HepG2 (cell line): ENCODE data around the gene ATG13. TPM values are rescaled to one million over a fixed set of nuclear protein-coding genes. Genes with fewer than 3 reads are reported as not detected.

Experiments used
- HDAC2 ChIP-seq: sonication (generic); formaldehyde crosslinking; IDR thresholded peaks from 2 replicates; pipeline ENCODE4 v1.4.0; 2020; ENCODE audit warnings: missing genetic modification reagents
- MIER3 ChIP-seq: IDR thresholded peaks from 2 replicates; pipeline ENCODE4 v1.6.1; 2016; ENCODE audit warnings: missing compliant biosample characterization, borderline replicate concordance
- NFYB ChIP-seq: sonication (generic); formaldehyde crosslinking; IDR thresholded peaks from 2 replicates; pipeline ENCODE4 v1.4.0; 2020; ENCODE audit warnings: missing genetic modification reagents
- SMYD3 ChIP-seq: sonication (generic); formaldehyde crosslinking; IDR thresholded peaks from 2 replicates; pipeline ENCODE4 v1.8.1; 2023; ENCODE audit warnings: mild to moderate bottlenecking, missing genetic modification reagents
- TGIF2 ChIP-seq: IDR thresholded peaks from 2 replicates; pipeline ENCODE4 v1.6.1; 2016; ENCODE audit warnings: control low read depth, missing compliant biosample characterization
- ZBTB7A ChIP-seq: sonication (generic); formaldehyde crosslinking; IDR thresholded peaks from 2 replicates; pipeline ENCODE4 v1.8.0; 2022; ENCODE audit warnings: mild to moderate bottlenecking, missing genetic modification reagents
- ZNF12 ChIP-seq: sonication (generic); formaldehyde crosslinking; IDR thresholded peaks from 2 replicates; pipeline ENCODE4 v1.5.0; 2020; ENCODE audit warnings: missing genetic modification reagents
- ZNF652 ChIP-seq: IDR thresholded peaks from 2 replicates; pipeline ENCODE4 v1.6.1; 2016; ENCODE audit warnings: low read depth, borderline replicate concordance
- polyA plus RNA-seq, 8 experiments: library from polyadenylated mRNA; depleted of rRNA in 3 of 8; stranded (reverse) in 7 of 8; unstranded in 1 of 8; fragments of >200 nt; fragmentation: Illumina TruSeq in 4 of 8; extraction: Trizol in 4 of 8; gene quantifications; 2 replicates each; pipeline versions ENCODE4 v1.2.1 to v1.2.3, GENCODE V29; 2011 to 2016; ENCODE audit warnings: low read depth in 4 of 8, missing spikeins in 1 of 8, mixed read lengths in 1 of 8; ENCODE audit not compliant: insufficient read depth in 1 of 8
- total RNA-seq, 5 experiments: library from RNA; depleted of rRNA; stranded (reverse); fragments of >200 nt; fragmentation: Illumina TruSeq; extraction: Trizol; gene quantifications; 2 replicates each; pipeline ENCODE4 v1.2.3, GENCODE V29; 2016; ENCODE audit warnings: low read depth in 1 of 5
- TF ChIP-seq, protein P1 (sequence below): sonication (generic); formaldehyde crosslinking; IDR thresholded peaks from 2 replicates; pipeline ENCODE4 v1.4.0; 2020; ENCODE audit warnings: mild to moderate bottlenecking, missing genetic modification reagents
- TF ChIP-seq, protein P2 (sequence below): sonication (generic); formaldehyde crosslinking; IDR thresholded peaks from 2 replicates; pipeline ENCODE4 v1.9.0; 2022; ENCODE audit warnings: missing genetic modification reagents, mild to moderate bottlenecking, borderline replicate concordance
- TF ChIP-seq, protein P3 (sequence below): sonication (generic); formaldehyde crosslinking; IDR thresholded peaks from 2 replicates; pipeline ENCODE4 v1.8.1; 2023; ENCODE audit warnings: mild to moderate bottlenecking, missing genetic modification reagents
- TF ChIP-seq, protein P4 (sequence below): fragments of 450-650 bp; IDR thresholded peaks from 2 replicates; pipeline ENCODE4 v1.6.1; 2016
- TF ChIP-seq, protein P5 (sequence below): sonication (generic); formaldehyde crosslinking; IDR thresholded peaks from 2 replicates; pipeline ENCODE4 v1.8.1; 2023; ENCODE audit warnings: mild to moderate bottlenecking, missing genetic modification reagents, borderline replicate concordance

Gene ATG13
- total and polyA plus RNA-seq, 2 of the 13 experiments (the other 11 are each of a cell fraction or from before 2014, with no cell fraction given): 55.0 to 77.3 TPM

DNA sequence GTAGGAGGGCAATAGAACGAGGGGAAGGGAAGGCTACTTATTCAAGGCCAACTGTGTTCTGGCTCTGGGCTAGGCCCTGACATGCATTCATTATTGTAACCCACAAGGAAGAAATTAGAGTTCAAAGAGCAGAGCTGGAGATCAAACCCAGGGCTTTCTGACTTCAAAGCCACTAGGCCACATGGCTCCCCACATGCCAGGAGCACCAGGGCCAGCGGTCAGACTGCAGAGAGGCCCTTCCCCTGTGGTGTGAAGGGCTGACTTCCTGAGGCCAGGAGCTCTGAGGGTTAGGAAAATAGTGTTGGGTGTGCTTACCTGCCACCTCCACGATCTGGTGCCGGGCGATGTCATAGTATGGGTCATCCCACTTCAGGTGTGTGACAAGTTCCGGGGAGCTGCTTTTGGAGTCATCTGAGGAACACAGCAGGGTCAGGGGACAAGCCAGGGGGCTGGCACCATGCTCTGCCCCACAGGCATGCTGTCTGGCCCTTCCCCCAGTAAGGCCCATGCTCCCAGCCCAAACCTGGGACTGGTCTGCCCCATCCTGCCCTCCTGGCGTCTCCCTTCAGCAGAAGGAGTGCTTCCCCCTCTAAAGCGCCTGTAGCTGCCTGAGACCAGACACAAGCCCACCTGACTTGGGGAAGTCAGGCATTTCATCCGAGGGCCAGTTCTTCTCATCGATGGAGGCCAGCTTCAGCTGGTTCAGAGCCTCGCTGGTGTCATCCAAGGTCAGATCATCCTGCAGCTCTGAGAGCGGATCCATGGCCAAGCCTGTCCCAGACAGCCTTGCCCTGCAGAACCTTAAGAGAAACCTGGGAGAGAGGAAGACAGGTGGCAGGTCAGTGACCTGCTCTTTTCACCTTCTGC is 78.2 kb downstream of the ATG13 start (continued):
- TF ChIP-seq, protein P1, sequence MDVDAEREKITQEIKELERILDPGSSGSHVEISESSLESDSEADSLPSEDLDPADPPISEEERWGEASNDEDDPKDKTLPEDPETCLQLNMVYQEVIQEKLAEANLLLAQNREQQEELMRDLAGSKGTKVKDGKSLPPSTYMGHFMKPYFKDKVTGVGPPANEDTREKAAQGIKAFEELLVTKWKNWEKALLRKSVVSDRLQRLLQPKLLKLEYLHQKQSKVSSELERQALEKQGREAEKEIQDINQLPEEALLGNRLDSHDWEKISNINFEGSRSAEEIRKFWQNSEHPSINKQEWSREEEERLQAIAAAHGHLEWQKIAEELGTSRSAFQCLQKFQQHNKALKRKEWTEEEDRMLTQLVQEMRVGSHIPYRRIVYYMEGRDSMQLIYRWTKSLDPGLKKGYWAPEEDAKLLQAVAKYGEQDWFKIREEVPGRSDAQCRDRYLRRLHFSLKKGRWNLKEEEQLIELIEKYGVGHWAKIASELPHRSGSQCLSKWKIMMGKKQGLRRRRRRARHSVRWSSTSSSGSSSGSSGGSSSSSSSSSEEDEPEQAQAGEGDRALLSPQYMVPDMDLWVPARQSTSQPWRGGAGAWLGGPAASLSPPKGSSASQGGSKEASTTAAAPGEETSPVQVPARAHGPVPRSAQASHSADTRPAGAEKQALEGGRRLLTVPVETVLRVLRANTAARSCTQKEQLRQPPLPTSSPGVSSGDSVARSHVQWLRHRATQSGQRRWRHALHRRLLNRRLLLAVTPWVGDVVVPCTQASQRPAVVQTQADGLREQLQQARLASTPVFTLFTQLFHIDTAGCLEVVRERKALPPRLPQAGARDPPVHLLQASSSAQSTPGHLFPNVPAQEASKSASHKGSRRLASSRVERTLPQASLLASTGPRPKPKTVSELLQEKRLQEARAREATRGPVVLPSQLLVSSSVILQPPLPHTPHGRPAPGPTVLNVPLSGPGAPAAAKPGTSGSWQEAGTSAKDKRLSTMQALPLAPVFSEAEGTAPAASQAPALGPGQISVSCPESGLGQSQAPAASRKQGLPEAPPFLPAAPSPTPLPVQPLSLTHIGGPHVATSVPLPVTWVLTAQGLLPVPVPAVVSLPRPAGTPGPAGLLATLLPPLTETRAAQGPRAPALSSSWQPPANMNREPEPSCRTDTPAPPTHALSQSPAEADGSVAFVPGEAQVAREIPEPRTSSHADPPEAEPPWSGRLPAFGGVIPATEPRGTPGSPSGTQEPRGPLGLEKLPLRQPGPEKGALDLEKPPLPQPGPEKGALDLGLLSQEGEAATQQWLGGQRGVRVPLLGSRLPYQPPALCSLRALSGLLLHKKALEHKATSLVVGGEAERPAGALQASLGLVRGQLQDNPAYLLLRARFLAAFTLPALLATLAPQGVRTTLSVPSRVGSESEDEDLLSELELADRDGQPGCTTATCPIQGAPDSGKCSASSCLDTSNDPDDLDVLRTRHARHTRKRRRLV (CRISPR knock-in tag): no peak
- TF ChIP-seq ZNF12 (0 out of 2 replicates have a peak, but pooled peaks have one; percentile 29), HDAC2 (CRISPR knock-in tag) (peak; percentile 44; the same call in 1 of the 2 replicates), NFYB (CRISPR knock-in tag) (no peak), ZBTB7A (CRISPR knock-in tag) (peak; percentile 45; the same call in 1 of the 2 replicates), TGIF2 (CRISPR knock-in tag) (peak; percentile 84), SMYD3 (CRISPR knock-in tag) (no peak), ZNF652 (CRISPR knock-in tag) (no peak; the same call in 1 of the 2 replicates), MIER3 (0 out of 2 replicates have a peak, but pooled peaks have one; percentile 14)
- TF ChIP-seq, protein P2, sequence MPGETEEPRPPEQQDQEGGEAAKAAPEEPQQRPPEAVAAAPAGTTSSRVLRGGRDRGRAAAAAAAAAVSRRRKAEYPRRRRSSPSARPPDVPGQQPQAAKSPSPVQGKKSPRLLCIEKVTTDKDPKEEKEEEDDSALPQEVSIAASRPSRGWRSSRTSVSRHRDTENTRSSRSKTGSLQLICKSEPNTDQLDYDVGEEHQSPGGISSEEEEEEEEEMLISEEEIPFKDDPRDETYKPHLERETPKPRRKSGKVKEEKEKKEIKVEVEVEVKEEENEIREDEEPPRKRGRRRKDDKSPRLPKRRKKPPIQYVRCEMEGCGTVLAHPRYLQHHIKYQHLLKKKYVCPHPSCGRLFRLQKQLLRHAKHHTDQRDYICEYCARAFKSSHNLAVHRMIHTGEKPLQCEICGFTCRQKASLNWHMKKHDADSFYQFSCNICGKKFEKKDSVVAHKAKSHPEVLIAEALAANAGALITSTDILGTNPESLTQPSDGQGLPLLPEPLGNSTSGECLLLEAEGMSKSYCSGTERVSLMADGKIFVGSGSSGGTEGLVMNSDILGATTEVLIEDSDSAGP (CRISPR knock-in tag): peak; percentile 38
- TF ChIP-seq, protein P3, sequence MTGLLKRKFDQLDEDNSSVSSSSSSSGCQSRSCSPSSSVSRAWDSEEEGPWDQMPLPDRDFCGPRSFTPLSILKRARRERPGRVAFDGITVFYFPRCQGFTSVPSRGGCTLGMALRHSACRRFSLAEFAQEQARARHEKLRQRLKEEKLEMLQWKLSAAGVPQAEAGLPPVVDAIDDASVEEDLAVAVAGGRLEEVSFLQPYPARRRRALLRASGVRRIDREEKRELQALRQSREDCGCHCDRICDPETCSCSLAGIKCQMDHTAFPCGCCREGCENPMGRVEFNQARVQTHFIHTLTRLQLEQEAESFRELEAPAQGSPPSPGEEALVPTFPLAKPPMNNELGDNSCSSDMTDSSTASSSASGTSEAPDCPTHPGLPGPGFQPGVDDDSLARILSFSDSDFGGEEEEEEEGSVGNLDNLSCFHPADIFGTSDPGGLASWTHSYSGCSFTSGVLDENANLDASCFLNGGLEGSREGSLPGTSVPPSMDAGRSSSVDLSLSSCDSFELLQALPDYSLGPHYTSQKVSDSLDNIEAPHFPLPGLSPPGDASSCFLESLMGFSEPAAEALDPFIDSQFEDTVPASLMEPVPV: no peak
- TF ChIP-seq, protein P4, sequence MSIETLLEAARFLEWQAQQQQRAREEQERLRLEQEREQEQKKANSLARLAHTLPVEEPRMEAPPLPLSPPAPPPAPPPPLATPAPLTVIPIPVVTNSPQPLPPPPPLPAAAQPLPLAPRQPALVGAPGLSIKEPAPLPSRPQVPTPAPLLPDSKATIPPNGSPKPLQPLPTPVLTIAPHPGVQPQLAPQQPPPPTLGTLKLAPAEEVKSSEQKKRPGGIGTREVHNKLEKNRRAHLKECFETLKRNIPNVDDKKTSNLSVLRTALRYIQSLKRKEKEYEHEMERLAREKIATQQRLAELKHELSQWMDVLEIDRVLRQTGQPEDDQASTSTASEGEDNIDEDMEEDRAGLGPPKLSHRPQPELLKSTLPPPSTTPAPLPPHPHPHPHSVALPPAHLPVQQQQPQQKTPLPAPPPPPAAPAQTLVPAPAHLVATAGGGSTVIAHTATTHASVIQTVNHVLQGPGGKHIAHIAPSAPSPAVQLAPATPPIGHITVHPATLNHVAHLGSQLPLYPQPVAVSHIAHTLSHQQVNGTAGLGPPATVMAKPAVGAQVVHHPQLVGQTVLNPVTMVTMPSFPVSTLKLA: peak; percentile 64
- TF ChIP-seq, protein P5, sequence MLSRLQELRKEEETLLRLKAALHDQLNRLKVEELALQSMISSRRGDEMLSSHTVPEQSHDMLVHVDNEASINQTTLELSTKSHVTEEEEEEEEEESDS (CRISPR knock-in tag): no peak
